WTC11 (cell line): ENCODE results near the gene TUBA1A.

ENCODE experiments used
- ELF4 ChIP-seq: sonication (generic); formaldehyde crosslinking; IDR thresholded peaks from 2 replicates; pipeline ENCODE4 v1.8.1; 2022; ENCODE audit warnings: low read depth, mild to moderate bottlenecking, moderate library complexity, missing genetic modification reagents
- NFYB ChIP-seq: sonication (generic); formaldehyde crosslinking; conservative IDR thresholded peaks from 2 replicates; pipeline ENCODE4 v1.8.0; 2022; ENCODE audit warnings: low read depth, missing genetic modification reagents
- TCF7 ChIP-seq: sonication (generic); formaldehyde crosslinking; IDR thresholded peaks from 2 replicates; pipeline ENCODE4 v1.8.0; 2022; ENCODE audit warnings: mild to moderate bottlenecking, low read depth, missing genetic modification reagents, moderate library complexity
- ZNF121 ChIP-seq: sonication (generic); formaldehyde crosslinking; IDR thresholded peaks from 2 replicates; pipeline ENCODE4 v1.8.0; 2023; ENCODE audit warnings: missing genetic modification reagents
- TF ChIP-seq, protein P1 (sequence below): sonication (generic); formaldehyde crosslinking; IDR thresholded peaks from 2 replicates; pipeline ENCODE4 v1.8.0; 2023; ENCODE audit warnings: missing genetic modification reagents, mild to moderate bottlenecking, borderline replicate concordance

DNA sequence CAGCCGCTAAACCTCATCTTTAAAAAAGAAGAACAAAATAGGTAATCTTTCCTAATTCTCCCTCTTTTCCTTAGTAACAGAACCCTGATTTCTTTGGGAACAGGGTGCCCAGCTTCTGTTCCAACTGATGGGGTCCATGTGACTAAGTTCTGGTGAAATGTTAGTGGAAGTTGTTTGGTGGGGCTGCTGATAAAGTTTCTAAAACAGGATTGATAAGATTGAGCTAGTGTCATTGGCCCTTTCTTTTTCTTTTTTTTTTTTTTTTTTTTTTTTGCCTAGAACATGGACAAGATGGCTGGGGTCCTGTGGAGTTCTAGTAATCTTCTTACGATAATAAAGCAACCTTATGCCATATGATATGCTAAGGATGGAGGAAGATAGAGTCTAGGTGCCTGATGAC, 41.5 kb downstream of the TUBA1A start:
- TF ChIP-seq, protein P1, sequence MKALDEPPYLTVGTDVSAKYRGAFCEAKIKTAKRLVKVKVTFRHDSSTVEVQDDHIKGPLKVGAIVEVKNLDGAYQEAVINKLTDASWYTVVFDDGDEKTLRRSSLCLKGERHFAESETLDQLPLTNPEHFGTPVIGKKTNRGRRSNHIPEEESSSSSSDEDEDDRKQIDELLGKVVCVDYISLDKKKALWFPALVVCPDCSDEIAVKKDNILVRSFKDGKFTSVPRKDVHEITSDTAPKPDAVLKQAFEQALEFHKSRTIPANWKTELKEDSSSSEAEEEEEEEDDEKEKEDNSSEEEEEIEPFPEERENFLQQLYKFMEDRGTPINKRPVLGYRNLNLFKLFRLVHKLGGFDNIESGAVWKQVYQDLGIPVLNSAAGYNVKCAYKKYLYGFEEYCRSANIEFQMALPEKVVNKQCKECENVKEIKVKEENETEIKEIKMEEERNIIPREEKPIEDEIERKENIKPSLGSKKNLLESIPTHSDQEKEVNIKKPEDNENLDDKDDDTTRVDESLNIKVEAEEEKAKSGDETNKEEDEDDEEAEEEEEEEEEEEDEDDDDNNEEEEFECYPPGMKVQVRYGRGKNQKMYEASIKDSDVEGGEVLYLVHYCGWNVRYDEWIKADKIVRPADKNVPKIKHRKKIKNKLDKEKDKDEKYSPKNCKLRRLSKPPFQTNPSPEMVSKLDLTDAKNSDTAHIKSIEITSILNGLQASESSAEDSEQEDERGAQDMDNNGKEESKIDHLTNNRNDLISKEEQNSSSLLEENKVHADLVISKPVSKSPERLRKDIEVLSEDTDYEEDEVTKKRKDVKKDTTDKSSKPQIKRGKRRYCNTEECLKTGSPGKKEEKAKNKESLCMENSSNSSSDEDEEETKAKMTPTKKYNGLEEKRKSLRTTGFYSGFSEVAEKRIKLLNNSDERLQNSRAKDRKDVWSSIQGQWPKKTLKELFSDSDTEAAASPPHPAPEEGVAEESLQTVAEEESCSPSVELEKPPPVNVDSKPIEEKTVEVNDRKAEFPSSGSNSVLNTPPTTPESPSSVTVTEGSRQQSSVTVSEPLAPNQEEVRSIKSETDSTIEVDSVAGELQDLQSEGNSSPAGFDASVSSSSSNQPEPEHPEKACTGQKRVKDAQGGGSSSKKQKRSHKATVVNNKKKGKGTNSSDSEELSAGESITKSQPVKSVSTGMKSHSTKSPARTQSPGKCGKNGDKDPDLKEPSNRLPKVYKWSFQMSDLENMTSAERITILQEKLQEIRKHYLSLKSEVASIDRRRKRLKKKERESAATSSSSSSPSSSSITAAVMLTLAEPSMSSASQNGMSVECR (CRISPR knock-in tag) = no peak
- no peak for TF ChIP-seq NFYB (CRISPR knock-in tag)
- TF ChIP-seq ZNF121 (CRISPR knock-in tag) = no peak
- TF ChIP-seq ELF4 (CRISPR knock-in tag) = no peak
- TF ChIP-seq TCF7 (CRISPR knock-in tag) = no peak
